Measurements from ENCODE around the gene PPFIA2.

Gene PPFIA2

DNA sequence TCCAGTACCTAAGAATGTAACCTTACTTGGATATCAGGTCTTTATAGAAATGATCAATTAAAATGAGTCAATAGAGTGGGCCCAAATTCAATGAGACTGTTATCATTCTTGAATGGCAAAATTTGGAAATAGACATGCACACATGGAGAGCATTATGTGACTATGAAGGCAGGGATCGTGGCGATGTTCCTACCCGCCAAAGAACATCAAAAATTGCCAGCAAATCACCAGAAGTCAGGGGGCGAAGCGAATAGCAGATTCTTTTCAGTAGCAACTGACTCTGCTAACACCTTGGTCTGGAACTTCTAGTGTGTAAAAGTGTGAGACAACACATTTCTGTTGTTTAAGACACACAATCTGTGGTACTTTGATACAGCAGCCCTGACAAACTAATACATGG is 488.8 kb downstream of the PPFIA2 start:
- Histone ChIP-seq H2BK5ac (ENCODE audit: low read length) (no peak overlapping the region), H4K91ac (ENCODE audit: low read depth, low read length, poor library complexity) (no peak overlapping the region), H3K36me3 (replicated peaks in 1 of 2; ENCODE audit: control insufficient read depth in 2 of 2, insufficient read depth in 2 of 2, low read length in 2 of 2) (no peaks in the 10 kb centered on the region), H4K8ac (ENCODE audit: low read depth, low read length) (no peak overlapping the region), H3K4ac (ENCODE audit: low read length) (no peak overlapping the region), H2AK5ac (ENCODE audit: low read depth, low read length) (no peak overlapping the region), H3K14ac (ENCODE audit: low read length) (no peak overlapping the region), H3K79me1 (ENCODE audit: low read depth, low read length) (no peaks in the 10 kb centered on the region), H2BK12ac (ENCODE audit: low read length) (no peak overlapping the region), H3K4me3 (ENCODE audit: low read length in 2 of 2) (no peak overlapping the region), H3K18ac (ENCODE audit: low read length) (no peak overlapping the region), H3K4me1 (ENCODE audit: control insufficient read depth in 2 of 2, insufficient read depth in 1 of 2, low read depth in 1 of 2, low read length in 2 of 2) (no peaks in the 10 kb centered on the region), H2AFZ (ENCODE audit: low read length) (no peak overlapping the region), H3K9me3 (replicated peaks in 1 of 2; ENCODE audit: control insufficient read depth in 2 of 2, insufficient read depth in 1 of 2, low read depth in 1 of 2, low read length in 2 of 2) (no peaks in the 10 kb centered on the region), H3K23ac (ENCODE audit: low read depth, low read length, poor library complexity) (no peak overlapping the region), H2BK15ac (ENCODE audit: low read length) (no peak overlapping the region), H3K27ac (replicated peaks; ENCODE audit: low read length) (no peak overlapping the region), H3K4me2 (ENCODE audit: insufficient read depth, low read length, poor library complexity, severe bottlenecking) (no peak overlapping the region), H3K27me3 (ENCODE audit: control insufficient read depth in 3 of 3, insufficient read depth in 3 of 3, low read depth in 1 of 3, low read length in 3 of 3) (no peaks in the 10 kb centered on the region), H3K9ac (ENCODE audit: low read depth, low read length, poor library complexity) (no peak overlapping the region), H2BK120ac (ENCODE audit: low read depth, low read length) (no peak overlapping the region)
- DNase-seq (ENCODE audit: low spot score), result no peak
- WGBS, 2 donors (ENCODE audit: extremely low coverage in 2 of 2, insufficient read length in 2 of 2, insufficient replicate concordance in 1 of 2), result no CpG with 5 or more reads among the region's 5 CpGs

DNA sequence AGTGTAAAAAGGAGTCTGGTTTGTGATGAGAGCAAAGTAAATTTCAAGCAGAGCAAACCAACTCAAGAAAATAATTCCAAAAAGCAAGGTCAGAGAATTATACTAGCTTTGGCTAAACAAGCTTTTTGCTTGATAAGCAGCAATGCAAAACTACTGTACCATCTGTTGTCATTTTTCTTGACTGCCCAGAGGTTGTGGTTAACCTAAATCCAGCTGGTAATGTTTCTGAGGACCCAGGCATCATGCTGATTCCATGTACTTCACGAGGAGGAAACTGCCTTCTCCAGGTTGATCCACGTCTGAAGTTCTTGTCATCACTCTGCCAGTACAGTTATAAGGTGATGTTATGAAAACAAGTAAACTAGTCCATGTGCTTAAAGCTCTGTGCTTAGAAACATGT is 496.1 kb downstream of the PPFIA2 start:
- H2BK15ac ChIP-seq (ENCODE audit: low read length), result no peak overlapping the region
- no peak overlapping the region for H3K18ac ChIP-seq (ENCODE audit: low read length)
- no peak overlapping the region for H3K4me2 ChIP-seq (ENCODE audit: insufficient read depth, low read length, poor library complexity, severe bottlenecking)
- no peak overlapping the region for H2BK12ac ChIP-seq (ENCODE audit: low read length)
- WGBS, 2 donors (ENCODE audit: extremely low coverage in 2 of 2, insufficient read length in 2 of 2, insufficient replicate concordance in 1 of 2), result no CpG with 5 or more reads among the region's 2 CpGs
- H2BK120ac ChIP-seq (ENCODE audit: low read depth, low read length), result no peak overlapping the region
- no peak overlapping the region for H3K9ac ChIP-seq (ENCODE audit: low read depth, low read length, poor library complexity)
- H3K23ac ChIP-seq (ENCODE audit: low read depth, low read length, poor library complexity), result no peak overlapping the region
- no peaks in the 10 kb centered on the region for H3K27me3 ChIP-seq (ENCODE audit: control insufficient read depth in 3 of 3, insufficient read depth in 3 of 3, low read depth in 1 of 3, low read length in 3 of 3)
- no peak overlapping the region for H2AFZ ChIP-seq (ENCODE audit: low read length)
- H4K91ac ChIP-seq (ENCODE audit: low read depth, low read length, poor library complexity), result no peak overlapping the region
- no peaks in the 10 kb centered on the region for H3K36me3 ChIP-seq (replicated peaks in 1 of 2; ENCODE audit: control insufficient read depth in 2 of 2, insufficient read depth in 2 of 2, low read length in 2 of 2)
- H4K8ac ChIP-seq (ENCODE audit: low read depth, low read length), result no peak overlapping the region
- H3K79me1 ChIP-seq (ENCODE audit: low read depth, low read length), result no peaks in the 10 kb centered on the region
- no peak overlapping the region for H3K4ac ChIP-seq (ENCODE audit: low read length)
- no peak overlapping the region for H3K14ac ChIP-seq (ENCODE audit: low read length)
- H3K9me3 ChIP-seq (replicated peaks in 1 of 2; ENCODE audit: control insufficient read depth in 2 of 2, insufficient read depth in 1 of 2, low read depth in 1 of 2, low read length in 2 of 2), result no peaks in the 10 kb centered on the region
- no peak overlapping the region for H3K27ac ChIP-seq (replicated peaks; ENCODE audit: low read length)
- no peak overlapping the region for H3K4me3 ChIP-seq (ENCODE audit: low read length in 2 of 2)
- H2AK5ac ChIP-seq (ENCODE audit: low read depth, low read length), result no peak overlapping the region
- H2BK5ac ChIP-seq (ENCODE audit: low read length), result no peak overlapping the region
- H3K4me1 ChIP-seq (ENCODE audit: control insufficient read depth in 2 of 2, insufficient read depth in 1 of 2, low read depth in 1 of 2, low read length in 2 of 2), result no peaks in the 10 kb centered on the region
- DNase-seq (ENCODE audit: low spot score), result no peak

DNA sequence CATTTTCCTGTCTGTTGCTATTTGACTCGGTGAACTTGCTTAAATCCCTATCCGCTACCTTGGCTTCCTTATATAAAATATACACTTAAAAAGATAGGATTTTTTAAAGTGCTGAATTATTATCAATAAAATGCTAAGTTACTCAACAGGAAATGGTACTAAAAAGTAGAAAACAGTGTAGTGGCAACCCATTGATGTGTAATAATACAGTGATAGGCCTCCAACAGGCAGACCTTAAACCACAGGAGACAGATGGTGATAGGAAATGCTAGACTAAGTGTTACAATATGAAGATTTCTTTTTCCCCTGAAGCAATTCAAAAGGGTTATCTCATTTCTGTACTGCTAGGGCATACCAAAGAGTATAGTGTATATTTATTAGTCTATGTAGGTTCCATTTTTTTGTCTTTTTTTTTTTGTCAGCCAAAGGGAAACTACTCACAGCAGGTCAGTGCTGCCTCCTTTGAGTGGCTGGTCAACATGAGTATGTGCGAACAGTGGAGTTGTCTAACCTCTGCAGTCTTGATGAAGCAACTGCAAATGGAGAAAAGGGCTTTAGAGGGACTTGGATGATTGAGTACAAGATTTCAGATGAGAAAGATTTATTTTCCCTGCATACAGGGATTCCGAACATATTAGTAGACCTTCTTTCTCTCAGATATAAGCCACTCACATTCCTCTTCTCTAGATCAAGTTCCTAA is 497.5 kb downstream of the PPFIA2 start:
- Histone ChIP-seq H3K27ac (replicated peaks; ENCODE audit: low read length) (no peak overlapping the region), H3K23ac (ENCODE audit: low read depth, low read length, poor library complexity) (no peak overlapping the region), H3K9me3 (replicated peaks in 1 of 2; ENCODE audit: control insufficient read depth in 2 of 2, insufficient read depth in 1 of 2, low read depth in 1 of 2, low read length in 2 of 2) (no peaks in the 10 kb centered on the region), H3K4me3 (ENCODE audit: low read length in 2 of 2) (no peak overlapping the region), H2BK120ac (ENCODE audit: low read depth, low read length) (no peak overlapping the region), H3K4me2 (ENCODE audit: insufficient read depth, low read length, poor library complexity, severe bottlenecking) (no peak overlapping the region), H3K18ac (ENCODE audit: low read length) (no peak overlapping the region), H2AK5ac (ENCODE audit: low read depth, low read length) (no peak overlapping the region), H2BK15ac (ENCODE audit: low read length) (no peak overlapping the region), H3K9ac (ENCODE audit: low read depth, low read length, poor library complexity) (no peak overlapping the region), H3K14ac (ENCODE audit: low read length) (no peak overlapping the region), H2AFZ (ENCODE audit: low read length) (no peak overlapping the region), H3K79me1 (ENCODE audit: low read depth, low read length) (no peaks in the 10 kb centered on the region), H2BK5ac (ENCODE audit: low read length) (no peak overlapping the region), H3K27me3 (ENCODE audit: control insufficient read depth in 3 of 3, insufficient read depth in 3 of 3, low read depth in 1 of 3, low read length in 3 of 3) (no peaks in the 10 kb centered on the region), H3K4me1 (ENCODE audit: control insufficient read depth in 2 of 2, insufficient read depth in 1 of 2, low read depth in 1 of 2, low read length in 2 of 2) (no peaks in the 10 kb centered on the region), H4K91ac (ENCODE audit: low read depth, low read length, poor library complexity) (no peak overlapping the region), H3K36me3 (replicated peaks in 1 of 2; ENCODE audit: control insufficient read depth in 2 of 2, insufficient read depth in 2 of 2, low read length in 2 of 2) (no peaks in the 10 kb centered on the region), H4K8ac (ENCODE audit: low read depth, low read length) (no peak overlapping the region), H3K4ac (ENCODE audit: low read length) (no peak overlapping the region), H2BK12ac (ENCODE audit: low read length) (no peak overlapping the region)
- no peak for DNase-seq (ENCODE audit: low spot score)
- no CpG with 5 or more reads among the region's 4 CpGs for WGBS, 2 donors (ENCODE audit: extremely low coverage in 2 of 2, insufficient read length in 2 of 2, insufficient replicate concordance in 1 of 2)

DNA sequence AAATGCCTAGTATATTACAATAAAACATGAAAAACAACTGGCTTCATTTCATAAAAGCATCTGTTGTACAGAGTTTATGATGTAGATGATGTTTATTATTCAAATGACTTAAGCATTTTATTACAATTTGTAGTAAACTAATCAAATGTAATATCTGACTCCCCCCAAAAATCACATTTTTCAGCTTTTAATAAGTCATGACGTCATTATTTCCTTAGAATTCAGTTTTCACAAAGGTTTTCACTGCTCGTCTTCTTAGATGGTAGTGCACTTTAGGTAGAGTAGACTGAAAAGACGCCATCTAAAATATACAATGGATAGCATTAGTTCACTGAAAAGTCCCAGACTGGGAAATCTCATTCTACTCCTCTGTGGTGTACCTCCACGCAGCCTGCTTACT is 499.8 kb downstream of the PPFIA2 start:
- Histone ChIP-seq H2BK120ac (ENCODE audit: low read depth, low read length) (no peak overlapping the region), H3K4me1 (ENCODE audit: control insufficient read depth in 2 of 2, insufficient read depth in 1 of 2, low read depth in 1 of 2, low read length in 2 of 2) (peaks cover 0 to 1% of the 10 kb centered on the region in 2 donors), H3K9me3 (replicated peaks in 1 of 2; ENCODE audit: control insufficient read depth in 2 of 2, insufficient read depth in 1 of 2, low read depth in 1 of 2, low read length in 2 of 2) (no peaks in the 10 kb centered on the region), H3K27me3 (ENCODE audit: control insufficient read depth in 3 of 3, insufficient read depth in 3 of 3, low read depth in 1 of 3, low read length in 3 of 3) (no peaks in the 10 kb centered on the region), H4K8ac (ENCODE audit: low read depth, low read length) (no peak overlapping the region), H2BK15ac (ENCODE audit: low read length) (no peak overlapping the region), H2AK5ac (ENCODE audit: low read depth, low read length) (no peak overlapping the region), H3K4me2 (ENCODE audit: insufficient read depth, low read length, poor library complexity, severe bottlenecking) (no peak overlapping the region), H4K91ac (ENCODE audit: low read depth, low read length, poor library complexity) (no peak overlapping the region), H3K23ac (ENCODE audit: low read depth, low read length, poor library complexity) (no peak overlapping the region), H3K27ac (replicated peaks; ENCODE audit: low read length) (no peak overlapping the region), H3K4me3 (ENCODE audit: low read length in 2 of 2) (no peak overlapping the region), H3K79me1 (ENCODE audit: low read depth, low read length) (no peaks in the 10 kb centered on the region), H3K4ac (ENCODE audit: low read length) (no peak overlapping the region), H3K18ac (ENCODE audit: low read length) (no peak overlapping the region), H3K14ac (ENCODE audit: low read length) (no peak overlapping the region), H3K9ac (ENCODE audit: low read depth, low read length, poor library complexity) (no peak overlapping the region), H2AFZ (ENCODE audit: low read length) (no peak overlapping the region), H3K36me3 (replicated peaks in 1 of 2; ENCODE audit: control insufficient read depth in 2 of 2, insufficient read depth in 2 of 2, low read length in 2 of 2) (no peaks in the 10 kb centered on the region), H2BK5ac (ENCODE audit: low read length) (no peak overlapping the region), H2BK12ac (ENCODE audit: low read length) (no peak overlapping the region)
- DNase-seq (ENCODE audit: low spot score), result no peak
- no CpG with 5 or more reads among the region's 4 CpGs for WGBS, 2 donors (ENCODE audit: extremely low coverage in 2 of 2, insufficient read length in 2 of 2, insufficient replicate concordance in 1 of 2)

All from neuronal stem cell (in vitro differentiated cells).